Coronary artery (tissue), 2 donors: Measurements from ENCODE around the gene SNX25.

ENCODE experiments used
- DNase-seq: peaks from one replicate; pipeline ENCODE4 v3.0.0-alpha.2; 2017; ENCODE audit warnings: low spot score
- H3K27ac ChIP-seq, 2 donors: fragments of 200-600 bp; sonication (generic); one replicate each; pipeline ENCODE4 v1.5.1; 2016 to 2019
- H3K4me3 ChIP-seq: fragments of 200-600 bp; sonication (generic); 2 replicates; pipeline ENCODE4 v1.5.1; 2016; ENCODE audit warnings: mild to moderate bottlenecking, moderate library complexity
- TF ChIP-seq, protein P1 (sequence below): fragments of 200-600 bp; sonication (generic); IDR thresholded peaks from one replicate; pipeline ENCODE4 v1.5.1; 2019; ENCODE audit warnings: antibody characterized with exemption

The SNX25 gene

DNA sequence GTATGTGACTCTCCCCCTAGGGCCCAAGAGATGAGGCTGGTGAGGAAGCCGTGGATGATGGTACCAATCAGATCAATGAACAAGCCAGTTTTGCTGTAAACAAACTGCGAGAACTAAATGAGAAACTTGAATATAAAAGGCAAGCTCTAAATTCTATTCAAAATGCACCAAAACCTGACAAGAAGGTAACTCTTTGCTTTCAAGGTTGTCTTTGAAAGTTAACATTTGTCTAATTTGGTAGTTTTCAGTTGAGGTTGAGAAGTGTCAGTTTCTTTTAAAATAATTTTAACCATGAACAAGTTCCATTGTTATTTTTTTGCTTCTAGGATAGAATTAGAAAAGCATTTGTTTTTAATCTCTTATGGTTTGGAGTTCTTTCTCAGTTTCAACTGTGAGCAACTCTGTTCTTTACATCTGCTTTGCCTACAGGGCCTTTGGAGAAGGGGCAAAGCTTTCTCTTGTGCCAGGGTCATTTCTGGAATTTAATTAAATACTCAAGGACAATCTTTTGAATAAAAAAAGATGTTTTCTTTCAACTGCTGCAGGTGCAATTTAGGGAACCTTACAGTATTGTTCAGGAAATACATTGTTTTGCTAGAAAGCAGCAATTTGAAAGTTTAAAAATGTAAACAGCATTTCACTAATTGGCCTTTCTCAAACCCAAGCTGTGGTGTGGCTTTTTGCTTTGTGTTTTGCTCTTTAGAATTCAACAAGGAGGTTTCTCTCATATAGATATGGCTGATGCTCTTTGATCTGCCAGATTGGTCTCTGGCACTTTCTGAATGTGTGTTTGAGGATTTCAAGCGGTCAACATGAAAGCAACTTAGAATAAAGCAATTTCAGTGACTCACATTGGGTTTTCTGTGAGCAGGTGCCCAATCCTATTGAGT lies 123.4 kb downstream of the SNX25 start:
- no peak for DNase-seq
- no peak overlapping the region for H3K27ac ChIP-seq
- no peak overlapping the region for H3K4me3 ChIP-seq
- TF ChIP-seq, protein P1, sequence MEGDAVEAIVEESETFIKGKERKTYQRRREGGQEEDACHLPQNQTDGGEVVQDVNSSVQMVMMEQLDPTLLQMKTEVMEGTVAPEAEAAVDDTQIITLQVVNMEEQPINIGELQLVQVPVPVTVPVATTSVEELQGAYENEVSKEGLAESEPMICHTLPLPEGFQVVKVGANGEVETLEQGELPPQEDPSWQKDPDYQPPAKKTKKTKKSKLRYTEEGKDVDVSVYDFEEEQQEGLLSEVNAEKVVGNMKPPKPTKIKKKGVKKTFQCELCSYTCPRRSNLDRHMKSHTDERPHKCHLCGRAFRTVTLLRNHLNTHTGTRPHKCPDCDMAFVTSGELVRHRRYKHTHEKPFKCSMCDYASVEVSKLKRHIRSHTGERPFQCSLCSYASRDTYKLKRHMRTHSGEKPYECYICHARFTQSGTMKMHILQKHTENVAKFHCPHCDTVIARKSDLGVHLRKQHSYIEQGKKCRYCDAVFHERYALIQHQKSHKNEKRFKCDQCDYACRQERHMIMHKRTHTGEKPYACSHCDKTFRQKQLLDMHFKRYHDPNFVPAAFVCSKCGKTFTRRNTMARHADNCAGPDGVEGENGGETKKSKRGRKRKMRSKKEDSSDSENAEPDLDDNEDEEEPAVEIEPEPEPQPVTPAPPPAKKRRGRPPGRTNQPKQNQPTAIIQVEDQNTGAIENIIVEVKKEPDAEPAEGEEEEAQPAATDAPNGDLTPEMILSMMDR: no peak

DNA sequence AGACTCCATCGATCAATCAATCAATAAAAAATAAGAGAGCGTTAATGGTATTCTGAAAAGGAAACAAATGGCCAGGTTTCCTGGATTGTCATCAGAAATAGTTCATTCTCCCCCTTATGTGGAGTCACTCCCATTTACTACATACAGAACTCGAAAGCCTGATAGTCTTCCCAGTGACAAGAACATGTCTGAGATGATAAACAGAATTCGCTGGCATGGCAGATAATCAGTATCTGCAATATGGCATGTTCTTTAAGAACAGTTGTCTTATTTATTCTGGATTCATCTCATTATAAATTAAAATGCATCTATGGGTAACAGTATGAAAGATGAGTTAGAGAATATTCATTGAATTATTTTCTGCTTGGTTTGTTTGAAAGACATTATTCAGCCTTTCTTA lies 124.9 kb downstream of the SNX25 start:
- Histone ChIP-seq H3K27ac (no peak overlapping the region), H3K4me3 (no peak overlapping the region)
- DNase-seq: no peak
- TF ChIP-seq, protein P1: no peak

DNA sequence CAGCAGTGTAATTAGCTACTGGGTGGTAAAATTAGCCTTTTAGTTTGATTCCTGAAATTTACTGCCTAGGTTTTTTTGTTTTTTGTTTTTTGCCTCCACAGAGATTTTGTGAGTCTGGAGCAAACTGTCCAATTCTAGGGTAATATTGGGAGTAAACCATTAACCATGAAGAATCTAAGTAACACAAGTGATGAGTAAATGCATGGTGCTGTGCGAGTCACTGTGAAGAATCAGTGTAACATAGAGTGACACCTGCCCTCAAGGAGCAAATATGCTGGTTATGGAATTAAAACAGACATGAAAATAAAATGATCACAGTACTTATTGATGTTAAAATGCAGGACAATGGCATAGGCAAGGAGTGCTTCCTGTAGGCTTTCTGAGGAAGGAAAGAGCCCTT lies 126.2 kb downstream of the SNX25 start:
- TF ChIP-seq, protein P1: no peak
- Histone ChIP-seq H3K4me3 (no peak overlapping the region), H3K27ac (no peak overlapping the region)
- DNase-seq: no peak

DNA sequence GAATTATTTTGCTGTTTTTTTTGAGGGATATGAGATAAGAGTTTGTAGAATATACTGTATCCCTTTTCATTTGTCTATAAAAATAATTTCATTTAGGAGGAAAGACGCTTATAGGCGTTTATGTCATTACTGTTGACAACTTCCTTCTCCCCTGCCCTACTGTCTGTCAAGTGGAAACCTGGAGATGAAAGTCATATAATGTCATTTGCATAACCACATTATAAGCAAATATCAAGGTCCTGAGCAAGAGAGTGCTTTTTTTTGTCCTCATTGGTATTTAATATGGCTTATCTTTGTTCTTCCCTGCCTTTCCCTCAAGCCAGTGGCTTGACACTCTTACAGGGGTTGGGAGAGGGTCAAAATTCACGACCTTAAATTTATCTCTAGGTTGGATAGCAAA lies 130.5 kb downstream of the SNX25 start:
- DNase-seq: no peak
- TF ChIP-seq, protein P1: no peak

DNA sequence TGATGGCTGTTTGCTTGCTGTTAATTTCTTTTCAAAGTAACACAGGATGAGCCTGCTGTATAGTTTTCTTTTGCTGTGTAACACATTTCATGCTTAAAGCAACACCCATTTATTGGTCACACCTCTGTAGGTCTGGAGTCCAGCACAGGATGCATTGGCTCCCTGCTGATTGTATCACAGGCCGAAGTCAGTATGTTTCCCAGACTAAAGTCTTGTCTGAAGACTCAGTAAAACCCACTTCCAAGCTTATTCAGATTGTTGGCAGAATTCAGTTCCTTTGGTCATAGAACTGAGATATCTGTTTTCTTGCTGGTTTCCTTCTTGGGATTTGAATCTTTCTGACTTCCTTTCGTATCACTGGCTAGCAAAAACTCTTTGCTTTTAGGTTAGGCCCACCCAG lies 132.0 kb downstream of the SNX25 start:
- TF ChIP-seq, protein P1: no peak
- H3K27ac ChIP-seq: no peak overlapping the region
- DNase-seq: no peak
- H3K4me3 ChIP-seq: no peak overlapping the region

More for the DNA sequence above, 130.5 kb downstream of the SNX25 start:
- Histone ChIP-seq H3K27ac (no peak overlapping the region), H3K4me3 (no peak overlapping the region)

DNA sequence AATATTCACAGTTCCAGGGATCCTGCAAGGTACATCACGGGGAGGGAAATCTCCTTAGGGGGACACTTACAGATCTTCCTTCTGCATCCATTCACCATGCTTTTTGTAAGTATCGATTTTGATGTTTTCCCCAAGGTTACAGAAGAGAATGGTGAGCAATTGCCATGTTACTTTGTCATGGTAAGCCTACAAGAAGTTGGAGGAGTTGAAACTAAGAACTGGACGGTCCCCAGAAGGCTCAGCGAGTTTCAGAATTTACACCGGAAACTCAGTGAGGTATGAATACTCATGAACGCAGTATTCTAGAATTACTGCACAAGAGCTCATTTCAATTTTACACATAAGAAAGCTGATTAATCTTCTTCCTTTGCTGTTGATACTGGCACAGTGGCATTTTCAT lies 132.4 kb downstream of the SNX25 start:
- no peak for DNase-seq
- TF ChIP-seq, protein P1: no peak
- Histone ChIP-seq H3K4me3 (no peak overlapping the region), H3K27ac (no peak overlapping the region)
